GM21576 (cell line): ENCODE measurements around the gene TENM3.

Experiments
- ATAC-seq: cut with Tn5 transposase; IDR thresholded peaks from one replicate; pipeline ENCODE4 v1.9.1; 2021; ENCODE audit warnings: mild to moderate bottlenecking, moderate library complexity; ENCODE audit not compliant: unreplicated experiment

TENM3 gene

GRCh38 chr4:182549356-182549755 is 306.2 kb downstream of the TENM3 start:
- no peak for ATAC-seq

- no peak for ATAC-seq
Measured at GRCh38 chr4:182552948-182553347, 309.7 kb downstream of the TENM3 start.

GRCh38 chr4:182553653-182554052 is 310.5 kb downstream of the TENM3 start:
- ATAC-seq, result no peak

- no peak for ATAC-seq
Measured at GRCh38 chr4:182554736-182555135, 311.5 kb downstream of the TENM3 start.

- no peak for ATAC-seq
Measured at GRCh38 chr4:182555997-182556418, 312.8 kb downstream of the TENM3 start.

GRCh38 chr4:182556580-182556979 is 313.4 kb downstream of the TENM3 start:
- no peak for ATAC-seq

- no peak for ATAC-seq
Measured at GRCh38 chr4:182560358-182560757, 317.2 kb downstream of the TENM3 start.

- no peak for ATAC-seq
Measured at GRCh38 chr4:182562350-182562749, 319.1 kb downstream of the TENM3 start.

- no peak for ATAC-seq
Measured at GRCh38 chr4:182564724-182565369, 321.6 kb downstream of the TENM3 start.

- no peak for ATAC-seq
Measured at GRCh38 chr4:182567119-182567518, 323.9 kb downstream of the TENM3 start.

- no peak for ATAC-seq
Measured at GRCh38 chr4:182569561-182569960, 326.4 kb downstream of the TENM3 start.

GRCh38 chr4:182574706-182575105 is 331.5 kb downstream of the TENM3 start:
- no peak for ATAC-seq

GRCh38 chr4:182575225-182575624 is 332.0 kb downstream of the TENM3 start:
- ATAC-seq, result no peak

GRCh38 chr4:182576601-182577289 is 333.5 kb downstream of the TENM3 start:
- no peak for ATAC-seq

- no peak for ATAC-seq
Measured at GRCh38 chr4:182577411-182577810, 334.2 kb downstream of the TENM3 start.

- ATAC-seq, result no peak
Measured at GRCh38 chr4:182578402-182578801, 335.2 kb downstream of the TENM3 start.

GRCh38 chr4:182582245-182582644 is 339.0 kb downstream of the TENM3 start:
- ATAC-seq, result no peak

- ATAC-seq, result no peak
Measured at GRCh38 chr4:182583703-182584415, 340.7 kb downstream of the TENM3 start.

GRCh38 chr4:182585321-182585720 is 342.1 kb downstream of the TENM3 start:
- ATAC-seq, result no peak

- ATAC-seq, result no peak
Measured at GRCh38 chr4:182589100-182589499, 345.9 kb downstream of the TENM3 start.

GRCh38 chr4:182593402-182593801 is 350.2 kb downstream of the TENM3 start:
- ATAC-seq, result no peak

- ATAC-seq, result no peak
Measured at GRCh38 chr4:182593864-182594263, 350.7 kb downstream of the TENM3 start.
